Stimulated activated CD4-positive, alpha-beta T cell treated with anti-CD3 and anti-CD28 coated beads, Interleukin-12 subunit alpha, Interleukin-12 subunit beta, amount 100 ng/mL, for 4 hours (primary cell): Measurements from ENCODE around the gene OR51B4.
"Not testable (repeated sequence)": the region's sequence is repeated elsewhere in the genome, so short reads cannot be mapped to it uniquely, and the experiment has no call there.

Experiments
- DNase-seq: peaks from one replicate; pipeline ENCODE4 v3.0.0-alpha.2; 2020

OR51B4 gene

DNA sequence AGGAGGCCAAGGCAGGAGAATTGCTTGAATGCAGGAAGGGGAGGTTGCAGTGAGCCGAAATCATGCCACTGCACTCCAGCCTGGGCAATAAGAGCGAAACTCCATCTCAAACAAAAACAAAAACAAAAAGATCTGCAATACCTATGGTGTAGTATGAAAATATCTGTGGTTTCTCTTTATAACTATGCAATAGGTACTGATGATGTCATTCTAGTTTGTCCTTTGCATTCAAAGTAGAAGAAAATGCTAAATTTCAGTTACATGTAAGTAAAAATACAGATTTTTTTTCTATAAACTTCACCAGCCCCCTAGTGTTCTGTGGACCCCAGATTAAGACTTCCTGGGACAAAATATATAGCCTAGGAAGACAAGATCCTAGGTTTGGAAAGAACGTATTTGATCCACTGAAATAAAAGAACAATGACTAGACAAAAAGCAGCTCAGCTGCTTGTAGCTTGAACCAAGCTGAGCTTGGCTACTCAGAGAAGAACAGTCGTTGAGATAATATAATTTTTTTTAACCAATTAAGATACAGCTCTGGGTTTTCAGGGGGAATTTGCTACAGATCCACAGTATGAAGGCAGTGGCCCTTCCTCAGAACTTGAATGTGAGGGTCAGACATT lies 29.2 kb downstream of the OR51B4 start:
- DNase-seq: no peak

- DNase-seq: no peak
Observed at GRCh38 chr11:5269715-5270147, 32.0 kb downstream of the OR51B4 start, which contains the start of gene HBE1. TSS of gene HBE1 (minus strand) at chr11:5269945. CDS start at chr11:5269890, 55 bp downstream.

DNA sequence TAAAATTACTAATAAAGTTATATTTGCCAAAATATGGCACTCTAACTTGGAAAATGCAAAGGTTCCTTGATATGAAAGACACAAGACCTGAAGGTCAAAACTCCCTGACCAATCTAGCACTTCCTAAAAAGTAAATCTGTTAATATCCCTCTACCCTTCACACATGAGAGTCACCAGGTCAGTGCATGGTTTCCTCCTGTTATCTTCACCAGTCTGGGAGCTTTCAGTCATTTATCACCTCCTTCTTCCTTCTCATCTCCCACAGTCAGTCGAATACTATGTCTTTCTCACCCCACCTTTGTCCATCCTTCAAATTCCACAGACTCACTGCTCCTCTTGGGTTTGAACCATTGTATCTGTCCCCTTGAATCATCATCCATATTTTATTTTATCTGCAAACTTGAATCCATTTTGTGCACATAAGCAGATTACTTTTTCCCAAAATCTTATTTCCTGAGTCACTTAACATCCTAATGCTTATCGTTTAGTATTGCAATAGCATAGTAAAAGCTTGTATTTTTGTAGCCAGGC lies 34.6 kb downstream of the OR51B4 start:
- no peak for DNase-seq

DNA sequence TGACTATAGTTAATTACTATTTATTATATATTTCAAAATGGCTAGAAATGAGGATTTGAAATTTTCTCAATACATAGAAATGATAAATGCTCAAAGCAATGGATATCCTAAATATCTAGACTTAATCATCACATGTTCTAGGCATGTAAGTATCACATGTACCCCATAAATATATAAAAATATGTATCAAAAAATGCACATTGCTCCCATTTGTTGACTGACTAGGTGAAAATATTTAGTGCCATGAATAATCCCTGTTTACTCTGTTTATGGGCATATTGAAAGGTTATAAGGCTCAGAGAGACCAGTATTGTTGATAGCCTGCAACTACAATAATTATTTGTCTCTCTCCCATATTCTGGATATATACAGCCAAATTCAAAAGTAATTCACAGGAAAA lies 35.1 kb downstream of the OR51B4 start:
- no peak for DNase-seq

- no peak for DNase-seq
Observed at GRCh38 chr11:5265832-5266231, 35.9 kb downstream of the OR51B4 start.

- DNase-seq: no peak
Observed at GRCh38 chr11:5258543-5259262, 43.0 kb downstream of the OR51B4 start.

DNA sequence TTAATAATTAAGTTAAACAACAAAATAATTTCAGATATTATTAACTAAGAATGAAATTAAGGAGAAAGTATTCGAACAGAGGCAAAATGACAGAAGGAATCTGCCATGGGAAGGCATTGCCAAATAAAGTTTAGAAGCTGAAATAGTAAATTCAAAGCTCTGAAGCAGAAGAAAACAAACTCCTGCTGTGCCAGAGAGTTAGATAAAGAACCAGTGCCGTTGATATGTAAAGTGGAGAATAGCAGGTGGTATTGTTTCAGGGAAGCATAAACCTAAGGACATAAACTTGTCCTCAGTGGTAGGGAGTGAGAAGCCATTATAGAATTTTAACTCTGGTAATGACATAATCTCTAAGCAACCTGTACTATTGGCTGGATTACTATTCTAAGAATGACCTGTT lies 44.5 kb downstream of the OR51B4 start:
- no peak for DNase-seq

DNA sequence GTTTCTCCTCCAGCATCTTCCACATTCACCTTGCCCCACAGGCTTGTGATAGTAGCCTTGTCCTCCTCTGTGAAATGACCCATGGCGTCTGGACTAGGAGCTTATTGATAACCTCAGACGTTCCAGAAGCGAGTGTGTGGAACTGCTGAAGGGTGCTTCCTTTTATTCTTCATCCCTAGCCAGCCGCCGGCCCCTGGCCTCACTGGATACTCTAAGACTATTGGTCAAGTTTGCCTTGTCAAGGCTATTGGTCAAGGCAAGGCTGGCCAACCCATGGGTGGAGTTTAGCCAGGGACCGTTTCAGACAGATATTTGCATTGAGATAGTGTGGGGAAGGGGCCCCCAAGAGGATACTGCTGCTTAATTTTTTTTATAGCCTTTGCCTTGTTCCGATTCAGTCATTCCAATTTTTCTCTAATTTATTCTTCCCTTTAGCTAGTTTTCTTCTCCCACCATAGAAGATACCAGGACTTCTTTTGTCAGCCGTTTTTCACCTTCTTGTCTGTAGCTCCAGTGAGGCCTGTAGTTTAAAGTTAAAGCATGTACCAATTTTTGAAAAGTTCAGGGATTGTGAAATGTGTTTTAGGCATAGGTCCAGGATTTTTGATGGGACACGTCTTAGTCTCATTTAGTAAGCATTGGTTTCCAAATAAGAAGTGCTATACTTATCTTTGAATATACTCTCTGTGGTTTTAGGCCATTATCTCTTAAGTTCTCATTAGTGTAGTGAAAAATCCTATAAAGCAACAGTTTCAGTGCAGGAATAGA lies 46.9 kb downstream of the OR51B4 start, which contains the start of gene HBG2:
Gene HBG2, minus strand, starts transcription at position 136 of the 768 bp plus-strand sequence. Its CDS starts 53 bp downstream, at position 83.
- not testable (repeated sequence) for DNase-seq

GRCh38 chr11:5254023-5254422 lies 47.7 kb downstream of the OR51B4 start:
- DNase-seq: not testable (repeated sequence)

DNA sequence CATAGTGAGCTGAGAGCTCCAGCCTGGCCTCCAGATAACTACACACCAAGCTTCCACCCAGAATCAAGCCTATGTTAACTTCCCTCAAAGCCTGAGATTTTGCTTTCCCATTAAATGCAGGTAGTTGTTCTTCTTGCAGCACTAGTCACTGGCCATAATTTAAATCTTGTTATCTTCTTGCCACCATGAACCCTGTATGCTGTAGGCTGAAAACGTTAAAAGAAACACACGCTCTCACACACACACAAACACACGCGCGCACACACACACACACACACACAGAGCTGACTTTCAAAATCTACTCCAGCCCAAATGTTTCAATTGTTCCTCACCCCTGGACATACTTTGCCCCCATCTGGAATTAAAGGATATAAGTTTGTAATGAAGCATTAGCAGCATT lies 48.3 kb downstream of the OR51B4 start:
- DNase-seq: not testable (repeated sequence)

DNA sequence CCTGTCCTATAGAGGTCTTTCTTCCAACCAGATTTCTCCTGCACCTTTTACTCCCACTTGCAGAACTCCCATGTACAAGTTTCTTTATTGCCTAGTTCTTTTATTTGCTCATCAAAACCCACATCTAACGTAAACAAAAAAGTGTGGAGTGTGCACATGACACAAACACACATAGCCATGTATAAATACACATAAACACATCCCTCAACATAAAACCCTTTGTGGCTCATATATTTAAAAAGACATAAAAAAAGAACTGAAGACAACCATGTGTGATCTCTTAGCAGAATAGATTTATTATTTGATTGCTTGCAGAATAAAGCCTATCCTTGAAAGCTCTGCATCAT lies 48.9 kb downstream of the OR51B4 start:
- DNase-seq: no peak

DNA sequence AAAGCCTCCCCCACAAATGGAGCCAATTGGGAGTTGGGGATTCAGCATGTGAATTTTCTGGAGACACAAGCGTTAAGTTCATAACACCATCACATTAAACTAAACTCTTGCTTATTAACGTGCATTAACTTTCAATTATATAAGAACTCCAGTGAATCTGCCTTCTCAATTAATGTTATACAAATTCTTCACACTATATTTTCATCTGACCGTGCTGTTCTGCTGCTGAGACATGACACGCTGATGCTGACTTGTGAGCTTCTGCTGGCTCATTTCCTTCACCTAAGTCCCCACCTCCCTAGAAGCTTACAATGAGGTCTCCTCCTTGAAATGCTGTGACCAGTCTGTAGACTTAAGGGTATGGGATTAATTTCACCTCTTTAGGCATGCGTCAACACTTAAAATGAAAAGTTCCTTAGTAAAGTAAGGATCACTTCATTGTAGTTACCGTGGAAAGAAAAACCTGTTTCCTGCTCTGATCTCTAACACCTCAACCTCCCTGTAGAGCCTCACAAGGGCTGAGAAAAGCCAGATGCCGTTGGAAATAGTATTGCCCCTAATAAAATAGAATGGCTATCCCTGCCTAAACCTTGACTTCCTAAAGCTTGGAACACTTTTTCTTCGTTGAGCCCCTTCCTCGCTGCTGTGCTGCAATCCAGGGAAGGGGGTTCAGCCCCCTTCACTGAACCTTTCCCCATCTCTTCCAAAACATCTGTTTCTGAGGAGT lies 49.4 kb downstream of the OR51B4 start:
- DNase-seq: no peak

- DNase-seq: no peak
Observed at GRCh38 chr11:5251746-5252145, 50.0 kb downstream of the OR51B4 start.
